HG03039 (cell line): ENCODE data around the gene CHMP5.

Experiments used
- ATAC-seq: cut with Tn5 transposase; IDR thresholded peaks from one replicate; pipeline ENCODE4 v1.9.1; 2021; ENCODE audit warnings: mild to moderate bottlenecking, moderate library complexity; ENCODE audit not compliant: unreplicated experiment

CHMP5 gene

GRCh38 chr9:33264473-33265177, at the start of gene CHMP5, which contains the start of gene BAG1:
Gene CHMP5 (plus strand): TSS chr9:33265049. CDS start chr9:33265079, 30 bp downstream.
Gene BAG1 (minus strand): TSS chr9:33264708.
- ATAC-seq = peak; percentile 80

GRCh38 chr9:33220681-33221567, 43.9 kb upstream of the CHMP5 start:
- no peak for ATAC-seq

- ATAC-seq = no peak
Measured at GRCh38 chr9:33221568-33221884, 43.3 kb upstream of the CHMP5 start.

- ATAC-seq = no peak
Measured at GRCh38 chr9:33222031-33222430, 42.8 kb upstream of the CHMP5 start.

- ATAC-seq = no peak
Measured at GRCh38 chr9:33223696-33224095, 41.2 kb upstream of the CHMP5 start.

GRCh38 chr9:33225319-33226147, 39.3 kb upstream of the CHMP5 start:
- no peak for ATAC-seq

GRCh38 chr9:33227008-33227398, 37.8 kb upstream of the CHMP5 start:
- no peak for ATAC-seq

- no peak for ATAC-seq
Measured at GRCh38 chr9:33227741-33228140, 37.1 kb upstream of the CHMP5 start.

GRCh38 chr9:33228606-33229005, 36.2 kb upstream of the CHMP5 start:
- ATAC-seq = no peak

GRCh38 chr9:33229359-33230114, 35.3 kb upstream of the CHMP5 start:
- ATAC-seq = no peak

GRCh38 chr9:33230756-33231622, 33.9 kb upstream of the CHMP5 start:
- no peak for ATAC-seq

- no peak for ATAC-seq
Measured at GRCh38 chr9:33231623-33231942, 33.3 kb upstream of the CHMP5 start.

- ATAC-seq = no peak
Measured at GRCh38 chr9:33232815-33233214, 32.0 kb upstream of the CHMP5 start.

- no peak for ATAC-seq
Measured at GRCh38 chr9:33233626-33234342, 31.1 kb upstream of the CHMP5 start.

GRCh38 chr9:33234511-33235467, 30.1 kb upstream of the CHMP5 start:
- ATAC-seq = no peak

GRCh38 chr9:33236571-33236970, 28.3 kb upstream of the CHMP5 start:
- no peak for ATAC-seq

GRCh38 chr9:33239921-33240320, 24.9 kb upstream of the CHMP5 start, which contains the start of gene SPINK4:
Gene SPINK4 (plus strand): TSS chr9:33240167. CDS start chr9:33240209, 42 bp downstream.
- ATAC-seq = no peak

- ATAC-seq = no peak
Measured at GRCh38 chr9:33241298-33241697, 23.6 kb upstream of the CHMP5 start.
